Right ventricle myocardium inferior (tissue), 1 donor: Measurements from ENCODE around the gene PTBP3. TPM values are rescaled to one million over a fixed set of nuclear protein-coding genes. Genes with fewer than 3 reads are reported as not detected.

Experiments used
- ATAC-seq: fragments of 200-7000 bp; cut with Tn5 transposase; one replicate; pipeline ENCODE4 v1.9.1; 2020; ENCODE audit warnings: mild to moderate bottlenecking, moderate library complexity
- DNase-seq: peaks from one replicate; pipeline ENCODE4 v3.0.0; 2021; ENCODE audit errors: missing footprints
- intact Hi-C: fragments of 100-400 bp; cut with DNase I; formaldehyde crosslinking; loops from one replicate; pipeline ENCODE4 v1.11.0; 2022
- total RNA-seq: library from RNA; stranded (reverse); fragmentation: NEBNext Ultra II Directional; extraction: Animal tissue kit (Norgen Biotek cat#: 25700); gene quantifications from one replicate; pipeline ENCODE4 v1.2.1, GENCODE V29; 2021
- donor health status: DM: no; HTN: yes; CAD: no; lungs with severe emphysema.

The PTBP3 gene
- total RNA-seq, 1 donor from 2014 or later, result 21.0 TPM

DNA sequence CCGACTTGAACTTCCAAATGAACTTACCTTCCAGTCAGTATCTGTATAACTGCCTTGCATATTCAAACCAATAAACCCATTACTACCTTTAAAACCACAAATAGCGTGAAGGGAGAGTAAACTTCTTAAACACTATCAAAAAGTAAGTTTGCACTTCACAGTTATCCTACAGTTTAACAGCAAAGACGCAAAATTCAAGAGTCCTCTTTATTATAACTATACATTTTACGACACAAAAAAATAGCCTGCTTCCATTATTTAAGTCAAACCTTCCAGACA, 1.8 kb downstream of the PTBP3 start:
- ATAC-seq (no peak), DNase-seq (no peak)
- intact Hi-C loops, result loop anchor here (5.0 kb wide), 2 partner anchors 164 to 434 kb away; partner anchors contain the start of gene UGCG

- DNase-seq, result no peak
- intact Hi-C loops, result no loop called here
- ATAC-seq, result no peak
Observed at GRCh38 chr9:112328545-112328944, 4.9 kb downstream of the PTBP3 start.

DNA sequence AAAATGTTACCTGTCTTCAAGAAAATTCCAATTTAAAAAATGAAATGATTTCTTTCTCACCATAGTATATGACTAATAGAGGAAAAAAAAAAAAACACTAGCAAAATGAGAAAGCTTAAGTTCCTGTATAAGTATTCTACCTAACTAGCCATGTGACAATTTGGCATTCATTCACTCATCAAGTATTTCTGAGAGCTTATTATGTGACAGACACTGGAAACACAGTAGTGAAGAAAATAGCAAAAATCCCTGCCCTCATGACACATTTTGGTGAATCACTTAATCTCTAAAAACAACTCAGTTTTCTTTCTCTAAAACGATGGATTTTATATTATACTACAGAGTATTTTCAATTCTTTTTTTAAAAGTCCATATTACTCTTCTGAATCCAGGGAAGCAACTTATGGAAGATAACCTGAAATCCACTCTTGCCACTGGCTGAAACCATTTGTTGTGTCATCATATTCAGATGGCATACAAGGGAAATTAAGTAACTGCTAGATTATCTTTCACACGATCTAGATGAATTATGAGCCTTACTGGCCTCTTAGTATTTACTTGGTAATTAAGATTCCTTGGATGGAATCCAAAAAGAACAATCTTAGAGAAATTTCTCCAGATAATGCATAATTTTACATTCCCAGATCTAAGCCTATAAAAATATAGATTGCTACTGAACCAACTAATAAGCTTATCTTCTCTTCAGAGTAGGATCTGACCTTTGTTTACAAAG, 5.5 kb downstream of the PTBP3 start:
- ATAC-seq, result no peak
- intact Hi-C loops, result no loop called here
- DNase-seq, result no peak

DNA sequence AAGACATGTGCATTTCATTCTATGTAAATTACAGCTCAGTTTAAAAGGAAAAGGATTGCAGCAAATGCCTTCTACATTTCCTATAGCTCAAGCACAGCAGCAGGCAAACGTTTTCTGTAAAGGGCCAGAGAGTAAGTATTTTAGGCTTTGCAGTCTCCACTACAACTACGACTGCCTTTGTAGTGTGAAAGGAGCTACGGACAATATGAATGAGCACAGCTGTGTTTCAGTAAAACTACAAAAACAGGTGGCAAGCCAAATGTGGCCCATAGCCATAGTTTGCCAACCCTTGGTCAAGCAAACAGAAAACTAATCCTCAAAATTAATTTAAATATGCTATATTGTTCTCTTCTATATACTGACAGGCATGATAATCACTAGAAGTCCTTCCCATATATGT, 7.2 kb downstream of the PTBP3 start:
- ATAC-seq, result no peak
- intact Hi-C loops, result no loop called here
- no peak for DNase-seq

DNA sequence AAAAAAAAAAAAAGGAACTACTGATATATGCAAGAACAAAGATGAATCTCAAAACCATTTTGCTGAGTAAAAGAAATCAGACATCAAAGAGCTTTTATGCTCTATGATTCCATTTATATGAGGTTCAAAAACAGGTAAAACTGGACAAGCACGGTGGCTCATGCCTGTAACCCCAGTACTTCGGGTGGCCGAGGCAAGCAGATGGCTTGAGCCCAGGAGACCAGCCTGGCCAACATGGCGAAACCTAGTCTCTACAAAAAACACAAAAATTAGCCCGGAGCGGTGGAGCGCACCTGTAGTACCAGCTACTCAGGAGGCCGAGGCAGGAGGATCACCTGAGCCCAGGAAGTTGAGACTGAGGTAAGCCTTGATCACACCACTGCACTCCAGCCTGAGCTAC, 7.8 kb downstream of the PTBP3 start:
- ATAC-seq (no peak), DNase-seq (no peak)
- intact Hi-C loops, result no loop called here

DNA sequence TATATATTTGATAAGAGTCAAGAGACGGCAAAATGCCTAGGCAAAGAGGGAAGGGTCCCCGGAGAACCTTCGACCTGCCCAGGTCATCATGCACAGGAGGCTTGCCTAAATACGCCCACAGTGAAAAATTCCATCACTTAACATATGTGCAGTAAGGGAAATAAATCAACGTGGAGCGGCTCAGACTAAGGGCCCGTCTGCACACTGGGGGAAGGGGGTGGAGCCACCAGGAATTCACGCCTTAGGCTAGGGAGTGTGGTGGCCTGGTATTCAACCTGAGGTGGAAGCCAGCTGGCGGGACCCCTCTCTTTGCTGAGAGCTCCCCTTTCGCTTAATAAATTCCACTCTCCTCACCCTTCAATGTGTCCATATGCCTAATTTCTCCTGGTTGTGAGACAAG, 8.3 kb downstream of the PTBP3 start:
- DNase-seq, result no peak
- intact Hi-C loops, result no loop called here
- ATAC-seq, result no peak

DNA sequence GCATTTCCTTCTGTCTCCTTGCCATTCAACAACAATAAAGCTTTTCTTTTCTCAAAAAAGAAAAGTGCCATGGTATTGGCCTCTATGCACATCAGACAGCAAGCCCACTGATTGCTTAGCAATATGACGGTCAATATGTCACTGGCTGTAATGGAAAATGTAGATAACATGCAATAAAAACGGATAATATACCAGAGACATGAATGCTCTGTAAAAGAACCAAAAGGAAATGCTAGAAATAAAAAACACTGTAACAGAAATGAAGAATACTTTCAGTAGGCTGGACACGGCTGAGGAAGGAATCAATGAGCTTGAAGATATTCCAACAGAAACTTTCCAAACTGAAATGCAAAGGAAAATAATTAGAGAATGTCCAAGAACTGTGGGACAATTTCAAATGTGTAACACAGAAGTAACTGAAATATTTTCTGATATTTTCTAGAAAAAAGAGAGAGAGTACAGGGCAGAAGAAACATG, 10.0 kb downstream of the PTBP3 start:
- intact Hi-C loops, result no loop called here
- ATAC-seq (no peak), DNase-seq (no peak)

GRCh38 chr9:112322701-112323377, 10.6 kb downstream of the PTBP3 start:
- DNase-seq (no peak), ATAC-seq (no peak)
- intact Hi-C loops, result no loop called here

DNA sequence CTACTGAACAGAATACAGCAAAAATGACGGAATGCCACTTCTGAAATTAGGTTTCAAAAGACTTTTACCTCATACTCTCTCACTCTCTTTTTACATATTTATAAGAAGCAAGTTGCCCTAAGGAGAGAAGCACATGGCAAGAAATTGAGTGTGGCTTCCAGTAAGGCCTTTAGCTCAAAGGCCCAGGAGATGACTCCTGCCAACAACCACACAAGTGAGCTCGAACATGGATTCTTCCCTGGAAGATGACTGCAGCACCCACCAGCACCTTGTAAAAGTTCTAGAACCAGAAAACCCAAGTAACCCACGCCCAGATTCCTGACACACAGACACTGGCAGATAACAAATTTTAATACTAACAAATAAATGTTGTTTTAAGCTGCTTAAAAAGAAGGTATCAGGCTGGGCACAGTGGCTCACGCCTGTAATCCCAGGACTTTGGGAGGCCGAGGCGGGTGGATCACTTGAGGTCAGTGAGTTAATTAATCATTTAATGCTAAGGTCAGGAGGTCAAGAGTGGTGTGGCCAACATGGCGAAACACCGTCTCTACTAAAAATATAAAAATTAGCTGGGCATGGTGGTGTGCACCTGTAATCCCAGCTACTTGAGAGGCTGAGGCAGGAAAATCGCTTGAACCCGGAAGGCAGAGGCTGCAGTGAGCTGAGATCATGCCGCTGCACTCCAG, 17.0 kb downstream of the PTBP3 start:
- ATAC-seq, result no peak
- intact Hi-C loops, result no loop called here

DNA sequence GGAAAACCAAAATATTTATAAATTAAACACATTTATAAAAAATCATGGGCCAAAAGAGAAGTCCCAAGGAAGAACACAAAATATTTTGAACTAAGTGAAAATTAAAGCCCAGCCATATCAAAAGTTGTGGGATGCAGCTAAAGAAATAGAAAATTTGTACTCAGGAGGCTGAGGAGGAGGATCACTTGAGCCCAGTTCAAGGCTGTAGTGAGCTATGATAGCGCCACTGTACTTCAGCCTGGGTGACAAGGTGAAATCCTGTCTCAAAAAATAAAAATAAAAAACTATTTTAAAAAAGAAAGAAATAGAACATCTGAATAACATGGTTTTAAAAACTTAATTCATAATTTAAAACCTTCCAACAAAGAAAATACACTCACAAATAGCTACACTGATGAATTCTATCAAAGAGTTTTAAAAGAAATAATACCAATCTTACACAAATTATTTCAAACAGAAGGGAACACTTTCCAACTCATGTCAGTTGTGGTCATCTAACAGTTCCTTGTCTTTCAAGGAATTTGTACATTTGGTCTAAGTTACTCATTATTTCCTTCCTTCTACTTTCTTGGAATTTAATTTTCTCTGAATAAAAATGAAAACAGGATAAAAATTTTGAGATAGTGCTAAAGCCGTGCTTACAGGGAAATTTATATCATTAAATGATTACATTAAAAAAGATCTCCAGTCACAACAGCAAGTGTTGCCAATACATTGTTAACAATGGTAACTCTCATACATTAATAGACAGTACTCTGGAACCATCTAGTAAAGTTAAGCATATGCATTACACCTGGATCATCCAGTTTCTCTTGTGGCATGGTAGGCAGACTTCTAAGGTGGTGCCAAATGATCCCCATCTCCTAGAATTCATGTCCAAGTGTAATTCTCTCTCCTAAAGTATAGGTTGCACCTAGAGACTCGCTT, 17.8 kb downstream of the PTBP3 start:
- DNase-seq, result no peak
- intact Hi-C loops, result no loop called here
- ATAC-seq, result no peak

More for the DNA sequence above, 17.0 kb downstream of the PTBP3 start:
- DNase-seq, result no peak

- intact Hi-C loops, result no loop called here
- ATAC-seq (no peak), DNase-seq (no peak)
Observed at GRCh38 chr9:112312139-112312538, 21.3 kb downstream of the PTBP3 start.

GRCh38 chr9:112311497-112311896, 21.9 kb downstream of the PTBP3 start:
- intact Hi-C loops, result no loop called here
- DNase-seq (no peak), ATAC-seq (no peak)

DNA sequence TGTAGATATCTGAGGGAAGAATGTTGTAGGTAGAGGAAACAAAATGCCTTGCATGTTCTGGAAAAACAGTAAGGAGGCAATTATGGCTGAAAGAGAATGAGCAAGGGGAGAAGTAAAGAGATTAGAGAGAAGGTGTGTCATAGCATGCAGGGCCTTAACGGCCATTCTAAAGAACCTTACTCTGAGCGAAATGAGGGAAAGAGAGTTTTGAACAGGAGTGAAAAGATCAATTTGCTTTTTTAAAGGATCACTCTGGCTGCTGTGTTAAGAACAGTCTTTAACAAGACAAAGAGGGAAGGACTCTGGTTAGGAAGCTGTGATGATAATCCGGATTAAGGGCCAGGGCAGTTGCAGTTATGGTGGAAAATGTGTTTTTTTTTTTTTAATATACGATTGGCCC, 22.6 kb downstream of the PTBP3 start:
- DNase-seq (no peak), ATAC-seq (no peak)
- intact Hi-C loops, result no loop called here

DNA sequence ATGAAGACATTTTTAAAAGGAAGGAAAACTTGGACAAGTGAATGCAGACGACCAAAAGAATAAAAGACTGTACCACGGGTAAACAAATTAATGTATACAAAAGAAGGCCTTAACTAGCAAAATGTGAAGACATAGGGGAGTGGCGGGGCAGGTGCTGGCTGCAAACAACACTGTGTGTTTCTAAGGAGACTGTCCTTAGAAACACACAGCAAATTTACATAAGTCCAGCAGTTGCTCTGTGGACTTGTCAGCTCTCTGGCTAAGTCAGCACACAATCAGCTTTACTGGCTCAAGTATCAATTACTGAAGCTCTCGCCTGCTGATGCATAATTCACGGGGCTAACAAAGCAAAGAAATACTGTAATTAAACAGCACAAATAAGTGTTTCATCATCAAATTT, 24.8 kb downstream of the PTBP3 start:
- no peak for ATAC-seq
- DNase-seq, result no peak
- intact Hi-C loops, result no loop called here

DNA sequence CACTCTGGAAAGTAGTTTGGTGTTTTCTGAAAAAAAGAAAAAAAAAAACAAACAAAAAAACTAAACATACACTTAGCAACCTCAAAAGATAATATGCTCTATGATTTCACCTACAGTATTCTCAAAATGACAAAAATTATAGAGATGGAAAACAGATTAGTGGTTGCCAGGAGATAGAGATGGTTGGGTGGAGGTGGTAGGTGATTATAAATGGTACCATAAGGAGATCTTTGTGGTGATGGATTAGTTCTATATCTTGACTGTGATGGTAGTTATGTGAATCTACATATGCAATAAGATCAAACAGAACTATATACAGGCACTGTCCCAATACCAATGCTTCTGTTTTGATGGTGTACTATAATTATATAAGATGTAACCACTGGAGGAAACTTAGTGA, 32.0 kb downstream of the PTBP3 start:
- ATAC-seq (no peak), DNase-seq (no peak)
- intact Hi-C loops, result no loop called here

- ATAC-seq (peak; percentile 73), DNase-seq (no peak)
- intact Hi-C loops, result no loop called here
Observed at GRCh38 chr9:112299514-112299913, 33.9 kb downstream of the PTBP3 start.

DNA sequence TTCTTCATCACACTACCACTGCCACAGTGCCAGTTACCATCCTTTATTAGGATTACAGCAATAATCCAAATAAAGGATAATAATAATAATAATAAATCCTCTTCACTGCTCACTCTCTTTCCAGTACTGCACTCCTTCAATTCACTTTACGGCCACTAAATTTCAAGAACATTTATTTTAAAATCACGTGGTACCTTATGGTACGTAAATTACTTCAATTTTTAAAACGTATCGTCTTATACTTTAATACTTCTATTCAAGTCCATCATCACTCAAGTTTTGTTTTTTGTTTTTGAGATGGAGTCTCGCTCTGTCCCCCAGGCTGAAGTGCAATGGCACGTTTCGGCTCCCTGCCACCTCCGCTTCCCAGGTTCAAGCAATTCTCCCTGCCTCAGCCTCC, 36.5 kb downstream of the PTBP3 start:
- intact Hi-C loops, result no loop called here
- no peak for ATAC-seq
- DNase-seq, result no peak

GRCh38 chr9:112295174-112295573, 38.2 kb downstream of the PTBP3 start:
- DNase-seq, result no peak
- ATAC-seq, result no peak
- intact Hi-C loops, result no loop called here

GRCh38 chr9:112288029-112288428, 45.4 kb downstream of the PTBP3 start:
- intact Hi-C loops, result no loop called here
- no peak for DNase-seq

More at GRCh38 chr9:112288029-112288428, 45.4 kb downstream of the PTBP3 start:
- ATAC-seq, result peak; percentile 72
